RWPE1 (cell line): ENCODE measurements around the gene CDH12.

Experiments
- CTCF ChIA-PET: fragments of 350-600 bp; sonication (Branson Sonifier 250); formaldehyde crosslinking; extraction: SDS; loops from one replicate; lab custom pipeline; 2021; lab: Yijun Ruan, JAX
- POLR2A ChIA-PET: fragments of 400-600 bp; formaldehyde crosslinking; extraction: SDS; loops from one replicate; lab custom pipeline; 2020; ENCODE audit warnings: antibody characterized with exemption; ENCODE audit not compliant: low non-redundant PET; lab: Yijun Ruan, JAX
- DNase-seq: peaks from one replicate; pipeline ENCODE4 v3.0.0; 2012; ENCODE audit warnings: low spot score
- H3K27ac ChIP-seq: fragments of 450-650 bp; 2 replicates; pipeline ENCODE4 v1.5.1; 2017
- CTCF ChIP-seq: fragments of 450-650 bp; conservative IDR thresholded peaks from 2 replicates; pipeline ENCODE4 v1.5.1; 2017; ENCODE audit warnings: low read depth, mild to moderate bottlenecking

CDH12 gene

GRCh38 chr5:21807953-21808352 lies 1045.2 kb downstream of the CDH12 start:
- peak; percentile 7 for DNase-seq
- CTCF ChIA-PET, result no interaction called here
- no peak for TF ChIP-seq CTCF
- POLR2A ChIA-PET, result no interaction called here
- H3K27ac ChIP-seq, result no peak overlapping the region

GRCh38 chr5:21806943-21807342 lies 1046.2 kb downstream of the CDH12 start:
- POLR2A ChIA-PET, result no interaction called here
- CTCF ChIA-PET, result no interaction called here
- peak; percentile 32 for DNase-seq
- TF ChIP-seq CTCF, result no peak
- H3K27ac ChIP-seq, result no peak overlapping the region

DNA sequence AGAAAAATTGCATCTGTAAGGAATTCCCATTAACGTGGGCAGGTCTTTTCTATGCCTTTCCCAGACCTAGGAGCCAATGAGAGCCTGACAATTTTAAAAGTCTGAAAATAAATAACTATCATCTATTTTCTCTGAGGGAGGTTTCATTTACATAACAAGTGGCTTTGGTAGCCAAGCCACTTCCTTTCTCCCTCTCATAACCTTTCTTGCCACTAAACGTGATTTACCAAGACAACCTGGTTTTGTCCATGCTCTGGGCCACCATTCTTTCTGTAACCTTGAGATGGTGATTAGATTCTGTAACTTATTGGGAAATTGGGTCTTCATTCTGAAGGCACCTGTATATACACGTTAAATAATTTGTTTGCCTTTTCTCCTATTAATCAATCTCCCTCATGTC lies 1046.9 kb downstream of the CDH12 start:
- no peak overlapping the region for H3K27ac ChIP-seq
- TF ChIP-seq CTCF, result no peak
- POLR2A ChIA-PET, result no interaction called here
- no peak for DNase-seq
- CTCF ChIA-PET, result no interaction called here

DNA sequence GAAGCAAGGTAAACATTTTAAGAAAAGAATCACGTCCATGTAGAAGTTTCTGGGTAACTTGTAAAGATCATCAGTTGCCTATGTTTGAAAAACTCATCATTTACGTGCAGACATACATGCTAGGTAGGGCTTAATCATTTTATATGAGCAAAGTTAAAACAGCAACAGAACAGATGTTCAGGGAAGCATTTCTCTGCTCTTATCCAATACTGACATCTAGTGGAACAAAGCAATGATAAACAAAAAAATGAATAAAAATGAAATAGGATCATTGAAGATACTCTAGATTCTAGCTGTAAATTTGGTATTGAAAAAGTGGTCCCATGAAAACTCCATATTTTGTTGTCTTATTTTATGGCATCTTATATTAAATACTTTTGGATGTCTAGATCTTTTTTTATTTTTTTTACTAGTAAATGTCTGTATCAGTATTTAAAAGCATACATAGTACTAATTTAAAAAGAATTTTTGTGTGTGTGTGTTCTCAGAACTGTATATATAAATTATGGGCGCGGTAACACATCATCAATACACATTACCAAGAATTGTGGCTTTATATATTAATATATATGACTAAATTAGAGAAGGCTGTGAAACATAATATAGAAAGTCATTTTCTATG lies 1050.2 kb downstream of the CDH12 start:
- H3K27ac ChIP-seq, result no peak overlapping the region
- ChIA-PET POLR2A (no interaction called here), CTCF (interaction anchor here (0.6 to 1.0 kb wide), 5 partner anchors 10 to 1173 kb away, joined by 3 to 6 read pairs (median 3); no protein-coding TSS in a partner anchor)
- DNase-seq, result peak; percentile 42
- TF ChIP-seq CTCF, result peak; percentile 85

GRCh38 chr5:21802100-21802499 lies 1051.0 kb downstream of the CDH12 start:
- TF ChIP-seq CTCF, result no peak
- H3K27ac ChIP-seq, result no peak overlapping the region
- POLR2A ChIA-PET, result no interaction called here
- DNase-seq, result no peak
- CTCF ChIA-PET, result no interaction called here

GRCh38 chr5:21792748-21793147 lies 1060.4 kb downstream of the CDH12 start:
- TF ChIP-seq CTCF, result no peak
- H3K27ac ChIP-seq, result no peak overlapping the region
- CTCF ChIA-PET, result interaction anchor here (0.6 kb wide), 1 partner anchor 11 kb away, joined by 3 read pairs; no protein-coding TSS in a partner anchor
- no peak for DNase-seq
- POLR2A ChIA-PET, result no interaction called here
